ENCODE measurements around the gene PSRC1. TPM values are rescaled to one million over a fixed set of nuclear protein-coding genes. Genes with fewer than 3 reads are reported as not detected.

PSRC1 gene
- total and polyA plus RNA-seq, 2 experiments from 2014 or later: 10.1 to 13.7 TPM

- Histone ChIP-seq H3K27me3 (no peaks in the 10 kb centered on the region), H3K27ac (no peak overlapping the region), H3K4me3 (no peak overlapping the region), H3K9me3 (ENCODE audit: low read depth) (no peaks in the 10 kb centered on the region), H3K79me2 (no peaks in the 10 kb centered on the region), H3K36me3 (replicated peaks; ENCODE audit: insufficient read depth, low read depth) (no peaks in the 10 kb centered on the region), H3K9me2 (replicated peaks; ENCODE audit: insufficient read depth) (no peaks in the 10 kb centered on the region), H3K4me2 (no peak overlapping the region), H2AFZ (no peak overlapping the region), H3K4me1 (ENCODE audit: insufficient read depth) (peaks cover 6% of the 10 kb centered on the region), H4K20me1 (ENCODE audit: insufficient read depth, poor library complexity, severe bottlenecking) (no peaks in the 10 kb centered on the region)
- WGBS (ENCODE audit: low lambda C conversion rate, missing lambda C conversion rate): 97% methylated on average over 1 of the region's 1 CpG
- no peak for DNase-seq (ENCODE audit: low spot score)
- no peak for TF ChIP-seq EZH2 (IDR thresholded peaks at IDR 0.05; ENCODE audit: borderline replicate concordance)
- TF ChIP-seq, protein P1, sequence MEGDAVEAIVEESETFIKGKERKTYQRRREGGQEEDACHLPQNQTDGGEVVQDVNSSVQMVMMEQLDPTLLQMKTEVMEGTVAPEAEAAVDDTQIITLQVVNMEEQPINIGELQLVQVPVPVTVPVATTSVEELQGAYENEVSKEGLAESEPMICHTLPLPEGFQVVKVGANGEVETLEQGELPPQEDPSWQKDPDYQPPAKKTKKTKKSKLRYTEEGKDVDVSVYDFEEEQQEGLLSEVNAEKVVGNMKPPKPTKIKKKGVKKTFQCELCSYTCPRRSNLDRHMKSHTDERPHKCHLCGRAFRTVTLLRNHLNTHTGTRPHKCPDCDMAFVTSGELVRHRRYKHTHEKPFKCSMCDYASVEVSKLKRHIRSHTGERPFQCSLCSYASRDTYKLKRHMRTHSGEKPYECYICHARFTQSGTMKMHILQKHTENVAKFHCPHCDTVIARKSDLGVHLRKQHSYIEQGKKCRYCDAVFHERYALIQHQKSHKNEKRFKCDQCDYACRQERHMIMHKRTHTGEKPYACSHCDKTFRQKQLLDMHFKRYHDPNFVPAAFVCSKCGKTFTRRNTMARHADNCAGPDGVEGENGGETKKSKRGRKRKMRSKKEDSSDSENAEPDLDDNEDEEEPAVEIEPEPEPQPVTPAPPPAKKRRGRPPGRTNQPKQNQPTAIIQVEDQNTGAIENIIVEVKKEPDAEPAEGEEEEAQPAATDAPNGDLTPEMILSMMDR (IDR thresholded peaks at IDR 0.05; ENCODE audit: poor library complexity): no peak
- no peak for TF ChIP-seq EZH2phosphoT487 (IDR thresholded peaks at IDR 0.05; ENCODE audit: low read depth, severe bottlenecking, unreplicated experiment)
Measured at GRCh38 chr1:109314795-109315194, 31.9 kb upstream of the PSRC1 start.

DNA sequence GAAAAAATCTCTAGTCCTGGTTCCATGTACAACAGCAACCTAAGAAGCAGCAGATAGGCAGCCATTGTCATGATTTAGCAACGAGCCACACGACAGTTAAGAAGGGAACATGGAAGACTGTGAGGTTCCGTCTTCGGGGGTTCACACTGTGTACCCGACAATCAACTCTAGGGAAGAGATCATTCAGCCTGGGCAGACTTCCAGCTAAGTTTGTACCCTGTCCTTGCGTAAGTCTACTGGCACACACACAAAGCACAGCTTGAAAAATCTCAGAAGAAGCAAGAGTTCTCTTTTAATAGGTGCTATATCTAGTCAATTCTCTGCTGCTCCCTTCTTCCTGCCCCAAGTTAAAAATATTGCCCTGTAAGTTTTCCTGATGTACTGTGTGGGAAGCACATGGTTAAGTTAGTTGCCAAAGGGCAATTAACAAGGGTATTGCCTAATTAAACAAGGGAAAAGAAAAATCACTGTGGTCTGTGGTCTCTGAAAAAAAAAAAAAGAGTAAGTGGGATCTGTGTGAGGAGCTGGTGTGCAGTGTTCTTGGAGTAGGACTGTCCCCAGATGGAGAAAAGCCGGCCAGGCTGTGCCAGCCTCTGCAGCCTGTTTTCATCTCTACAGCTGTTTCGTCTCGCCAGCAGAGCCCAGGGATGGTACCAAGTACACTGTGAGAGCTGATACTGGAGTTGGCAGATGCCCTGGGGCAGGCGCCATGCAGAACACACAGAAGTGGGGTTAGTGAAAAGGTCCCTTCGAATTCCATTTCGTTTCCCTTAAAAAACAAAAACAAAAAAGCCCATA is 30.2 kb upstream of the PSRC1 start:
- Histone ChIP-seq H3K4me1 (ENCODE audit: insufficient read depth) (peaks cover 17% of the 10 kb centered on the region), H2AFZ (no peak overlapping the region), H3K4me2 (no peak overlapping the region), H3K27me3 (no peaks in the 10 kb centered on the region), H3K9me2 (replicated peaks; ENCODE audit: insufficient read depth) (no peaks in the 10 kb centered on the region), H3K27ac (no peak overlapping the region), H3K36me3 (replicated peaks; ENCODE audit: insufficient read depth, low read depth) (no peaks in the 10 kb centered on the region), H4K20me1 (ENCODE audit: insufficient read depth, poor library complexity, severe bottlenecking) (no peaks in the 10 kb centered on the region), H3K9me3 (ENCODE audit: low read depth) (no peaks in the 10 kb centered on the region), H3K4me3 (no peak overlapping the region), H3K79me2 (no peaks in the 10 kb centered on the region)
- no peak for DNase-seq (ENCODE audit: low spot score)
- TF ChIP-seq EZH2phosphoT487 (IDR thresholded peaks at IDR 0.05; ENCODE audit: low read depth, severe bottlenecking, unreplicated experiment): no peak
- TF ChIP-seq EZH2 (IDR thresholded peaks at IDR 0.05; ENCODE audit: borderline replicate concordance): no peak
- TF ChIP-seq, protein P1 (IDR thresholded peaks at IDR 0.05; ENCODE audit: poor library complexity): no peak
- WGBS (ENCODE audit: low lambda C conversion rate, missing lambda C conversion rate): 95% methylated on average over 12 of the region's 12 CpGs

DNA sequence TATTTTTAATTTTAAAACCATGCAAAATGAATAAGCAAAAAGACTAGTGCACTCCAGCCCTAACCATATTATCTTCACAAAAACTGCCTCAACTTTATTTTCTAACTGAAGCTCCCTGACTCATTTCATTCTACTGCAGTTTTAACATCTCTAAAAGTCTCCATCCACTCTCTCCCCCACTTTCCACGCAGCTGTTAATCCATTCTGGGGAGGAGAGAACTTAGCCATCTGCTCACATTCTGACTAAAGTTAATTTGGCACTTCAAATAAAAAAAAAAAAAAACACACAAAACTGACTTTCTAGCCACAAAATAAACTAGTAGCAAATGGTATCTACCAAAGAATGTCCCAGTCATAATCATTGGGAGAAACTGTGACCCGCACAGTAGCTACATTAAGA is 29.3 kb upstream of the PSRC1 start:
- H3K27me3 ChIP-seq: no peaks in the 10 kb centered on the region
- 94% methylated on average over 2 of the region's 2 CpGs for WGBS (ENCODE audit: low lambda C conversion rate, missing lambda C conversion rate)
- H3K27ac ChIP-seq: no peak overlapping the region
- TF ChIP-seq EZH2phosphoT487 (IDR thresholded peaks at IDR 0.05; ENCODE audit: low read depth, severe bottlenecking, unreplicated experiment) (no peak), EZH2 (IDR thresholded peaks at IDR 0.05; ENCODE audit: borderline replicate concordance) (no peak)
- TF ChIP-seq, protein P1 (IDR thresholded peaks at IDR 0.05; ENCODE audit: poor library complexity): no peak
- DNase-seq (ENCODE audit: low spot score): no peak
- no peaks in the 10 kb centered on the region for H3K9me3 ChIP-seq (ENCODE audit: low read depth)
- H3K9me2 ChIP-seq (replicated peaks; ENCODE audit: insufficient read depth): no peaks in the 10 kb centered on the region
- no peaks in the 10 kb centered on the region for H3K36me3 ChIP-seq (replicated peaks; ENCODE audit: insufficient read depth, low read depth)
- H2AFZ ChIP-seq: no peak overlapping the region
- no peak overlapping the region for H3K4me3 ChIP-seq
- H3K79me2 ChIP-seq: no peaks in the 10 kb centered on the region
- peaks cover 24% of the 10 kb centered on the region for H3K4me1 ChIP-seq (ENCODE audit: insufficient read depth)
- no peaks in the 10 kb centered on the region for H4K20me1 ChIP-seq (ENCODE audit: insufficient read depth, poor library complexity, severe bottlenecking)
- H3K4me2 ChIP-seq: no peak overlapping the region
